Measurements from ENCODE around the gene AMH. TPM values are rescaled to one million over a fixed set of nuclear protein-coding genes. Genes with fewer than 3 reads are reported as not detected.

Gene AMH
- total and polyA plus RNA-seq, 2 of the 13 experiments (the other 11 are each of a cell fraction or from before 2014, with no cell fraction given) = 0.03 to 0.18 TPM

DNA sequence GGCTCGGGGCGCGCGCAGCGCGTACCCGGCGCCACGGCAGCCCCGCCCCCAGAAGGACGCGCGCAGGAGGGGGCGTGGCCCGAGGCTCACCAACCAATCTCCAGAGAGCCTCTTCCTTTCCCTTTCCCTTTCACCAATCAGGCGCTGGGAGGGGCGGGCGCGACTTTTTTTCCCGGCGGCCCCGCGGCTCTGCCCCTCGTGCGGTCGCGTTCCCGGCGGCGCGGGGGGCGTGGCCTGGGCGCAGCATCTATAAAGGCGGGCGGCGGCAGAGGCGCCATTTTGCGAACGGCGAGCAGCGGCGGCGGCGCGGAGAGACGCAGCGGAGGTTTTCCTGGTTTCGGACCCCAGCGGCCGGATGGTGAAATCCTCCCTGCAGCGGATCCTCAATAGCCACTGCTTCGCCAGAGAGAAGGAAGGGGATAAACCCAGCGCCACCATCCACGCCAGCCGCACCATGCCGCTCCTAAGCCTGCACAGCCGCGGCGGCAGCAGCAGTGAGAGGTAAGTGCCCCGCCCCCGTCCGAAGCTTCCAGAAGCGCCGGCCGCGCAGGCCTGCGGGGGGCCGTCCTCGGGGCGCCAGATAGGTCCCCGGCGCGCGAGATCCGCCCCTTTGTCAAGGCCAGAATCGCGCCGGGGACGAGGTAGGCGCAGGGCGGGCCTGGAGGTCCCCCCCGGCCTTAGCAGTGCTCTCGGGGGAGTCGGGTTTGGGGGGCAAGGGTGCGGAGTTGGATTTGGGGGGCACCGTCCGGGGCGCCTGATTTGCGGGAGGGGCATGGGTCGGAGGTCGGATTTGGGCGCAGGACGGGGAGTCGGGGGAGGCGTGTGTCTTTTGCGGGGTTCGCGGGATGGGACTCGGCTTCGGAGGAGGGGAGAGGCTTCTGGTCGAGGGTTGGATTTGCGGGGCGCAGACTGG lies 20.4 kb downstream of the AMH start (continued):
- peak; percentile 39; the same call in 1 of the 2 replicates for TF ChIP-seq RFXANK (CRISPR knock-in tag; IDR thresholded peaks at IDR 0.05)
- TF ChIP-seq MAFF (IDR thresholded peaks at IDR 0.05; ENCODE audit: low read depth, low read length) = no peak
- TF ChIP-seq, protein P1, sequence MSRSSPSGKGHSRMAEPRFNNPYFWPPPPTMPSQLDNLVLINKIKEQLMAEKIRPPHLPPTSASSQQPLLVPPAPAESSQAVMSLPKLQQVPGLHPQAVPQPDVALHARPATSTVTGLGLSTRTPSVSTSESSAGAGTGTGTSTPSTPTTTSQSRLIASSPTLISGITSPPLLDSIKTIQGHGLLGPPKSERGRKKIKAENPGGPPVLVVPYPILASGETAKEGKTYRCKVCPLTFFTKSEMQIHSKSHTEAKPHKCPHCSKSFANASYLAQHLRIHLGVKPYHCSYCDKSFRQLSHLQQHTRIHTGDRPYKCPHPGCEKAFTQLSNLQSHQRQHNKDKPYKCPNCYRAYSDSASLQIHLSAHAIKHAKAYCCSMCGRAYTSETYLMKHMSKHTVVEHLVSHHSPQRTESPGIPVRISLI (CRISPR knock-in tag; IDR thresholded peaks at IDR 0.05; ENCODE audit: borderline replicate concordance) = peak; percentile 84; the same call in 1 of the 2 replicates
- TF ChIP-seq ZNF296 (CRISPR knock-in tag; conservative IDR thresholded peaks at IDR 0.05) = peak; percentile 65; the same call in 1 of the 2 replicates
- TF ChIP-seq, protein P2, sequence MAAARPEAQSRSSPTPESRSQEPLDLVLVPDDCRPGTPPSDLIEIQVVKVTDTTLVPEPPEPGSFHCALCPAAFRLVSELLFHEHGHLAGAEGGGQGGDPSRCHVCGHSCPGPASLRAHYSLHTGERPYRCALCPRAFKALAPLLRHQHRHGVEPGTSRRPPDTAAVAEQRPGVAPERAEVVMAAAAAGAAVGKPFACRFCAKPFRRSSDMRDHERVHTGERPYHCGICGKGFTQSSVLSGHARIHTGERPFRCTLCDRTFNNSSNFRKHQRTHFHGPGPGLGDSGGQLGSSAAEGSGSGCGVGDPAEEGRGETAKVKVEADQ (CRISPR knock-in tag; IDR thresholded peaks at IDR 0.05; ENCODE audit: borderline replicate concordance) = no peak
- TF ChIP-seq ATRX (CRISPR knock-in tag; IDR thresholded peaks at IDR 0.05; ENCODE audit: borderline replicate concordance) = no peak
- TF ChIP-seq, protein P3, sequence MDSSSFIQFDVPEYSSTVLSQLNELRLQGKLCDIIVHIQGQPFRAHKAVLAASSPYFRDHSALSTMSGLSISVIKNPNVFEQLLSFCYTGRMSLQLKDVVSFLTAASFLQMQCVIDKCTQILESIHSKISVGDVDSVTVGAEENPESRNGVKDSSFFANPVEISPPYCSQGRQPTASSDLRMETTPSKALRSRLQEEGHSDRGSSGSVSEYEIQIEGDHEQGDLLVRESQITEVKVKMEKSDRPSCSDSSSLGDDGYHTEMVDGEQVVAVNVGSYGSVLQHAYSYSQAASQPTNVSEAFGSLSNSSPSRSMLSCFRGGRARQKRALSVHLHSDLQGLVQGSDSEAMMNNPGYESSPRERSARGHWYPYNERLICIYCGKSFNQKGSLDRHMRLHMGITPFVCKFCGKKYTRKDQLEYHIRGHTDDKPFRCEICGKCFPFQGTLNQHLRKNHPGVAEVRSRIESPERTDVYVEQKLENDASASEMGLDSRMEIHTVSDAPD (CRISPR knock-in tag; IDR thresholded peaks at IDR 0.05) = peak; percentile 58; the same call in 1 of the 2 replicates
- TF ChIP-seq ZFP62 (CRISPR knock-in tag; IDR thresholded peaks at IDR 0.05) = no peak
- TF ChIP-seq ZNF572 (CRISPR knock-in tag; IDR thresholded peaks at IDR 0.05) = no peak
- TF ChIP-seq TEAD3 (CRISPR knock-in tag; optimal IDR thresholded peaks at IDR 0.05; ENCODE audit: borderline replicate concordance) = peak; percentile 27
- TF ChIP-seq ZNF121 (CRISPR knock-in tag; IDR thresholded peaks at IDR 0.05) = no peak
- TF ChIP-seq, protein P4, sequence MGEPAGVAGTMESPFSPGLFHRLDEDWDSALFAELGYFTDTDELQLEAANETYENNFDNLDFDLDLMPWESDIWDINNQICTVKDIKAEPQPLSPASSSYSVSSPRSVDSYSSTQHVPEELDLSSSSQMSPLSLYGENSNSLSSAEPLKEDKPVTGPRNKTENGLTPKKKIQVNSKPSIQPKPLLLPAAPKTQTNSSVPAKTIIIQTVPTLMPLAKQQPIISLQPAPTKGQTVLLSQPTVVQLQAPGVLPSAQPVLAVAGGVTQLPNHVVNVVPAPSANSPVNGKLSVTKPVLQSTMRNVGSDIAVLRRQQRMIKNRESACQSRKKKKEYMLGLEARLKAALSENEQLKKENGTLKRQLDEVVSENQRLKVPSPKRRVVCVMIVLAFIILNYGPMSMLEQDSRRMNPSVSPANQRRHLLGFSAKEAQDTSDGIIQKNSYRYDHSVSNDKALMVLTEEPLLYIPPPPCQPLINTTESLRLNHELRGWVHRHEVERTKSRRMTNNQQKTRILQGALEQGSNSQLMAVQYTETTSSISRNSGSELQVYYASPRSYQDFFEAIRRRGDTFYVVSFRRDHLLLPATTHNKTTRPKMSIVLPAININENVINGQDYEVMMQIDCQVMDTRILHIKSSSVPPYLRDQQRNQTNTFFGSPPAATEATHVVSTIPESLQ (CRISPR knock-in tag; conservative IDR thresholded peaks at IDR 0.05) = no peak
- no peak for TF ChIP-seq ZNF468 (CRISPR knock-in tag; IDR thresholded peaks at IDR 0.05)
- TF ChIP-seq ZNF616 (CRISPR knock-in tag; IDR thresholded peaks at IDR 0.05; ENCODE audit: low read depth) = no peak
- TF ChIP-seq, protein P5, sequence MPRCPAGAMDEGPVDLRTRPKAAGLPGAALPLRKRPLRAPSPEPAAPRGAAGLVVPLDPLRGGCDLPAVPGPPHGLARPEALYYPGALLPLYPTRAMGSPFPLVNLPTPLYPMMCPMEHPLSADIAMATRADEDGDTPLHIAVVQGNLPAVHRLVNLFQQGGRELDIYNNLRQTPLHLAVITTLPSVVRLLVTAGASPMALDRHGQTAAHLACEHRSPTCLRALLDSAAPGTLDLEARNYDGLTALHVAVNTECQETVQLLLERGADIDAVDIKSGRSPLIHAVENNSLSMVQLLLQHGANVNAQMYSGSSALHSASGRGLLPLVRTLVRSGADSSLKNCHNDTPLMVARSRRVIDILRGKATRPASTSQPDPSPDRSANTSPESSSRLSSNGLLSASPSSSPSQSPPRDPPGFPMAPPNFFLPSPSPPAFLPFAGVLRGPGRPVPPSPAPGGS (CRISPR knock-in tag; IDR thresholded peaks at IDR 0.05) = peak; percentile 43; the same call in 1 of the 2 replicates
- peak; percentile 90; the same call in 1 of the 2 replicates for TF ChIP-seq STAT5B (CRISPR knock-in tag; IDR thresholded peaks at IDR 0.05)
- no peak for TF ChIP-seq SPEN (CRISPR knock-in tag; IDR thresholded peaks at IDR 0.05; ENCODE audit: low read depth)
- no peak for TF ChIP-seq JDP2 (CRISPR knock-in tag; IDR thresholded peaks at IDR 0.05; ENCODE audit: borderline replicate concordance)
- TF ChIP-seq ZNF383 (CRISPR knock-in tag; IDR thresholded peaks at IDR 0.05; ENCODE audit: borderline replicate concordance) = no peak
- TF ChIP-seq SP2 (CRISPR knock-in tag; IDR thresholded peaks at IDR 0.05) = peak; percentile 89

Data from HepG2 (cell line).